ENCODE data around the gene EHHADH.

The EHHADH gene

DNA sequence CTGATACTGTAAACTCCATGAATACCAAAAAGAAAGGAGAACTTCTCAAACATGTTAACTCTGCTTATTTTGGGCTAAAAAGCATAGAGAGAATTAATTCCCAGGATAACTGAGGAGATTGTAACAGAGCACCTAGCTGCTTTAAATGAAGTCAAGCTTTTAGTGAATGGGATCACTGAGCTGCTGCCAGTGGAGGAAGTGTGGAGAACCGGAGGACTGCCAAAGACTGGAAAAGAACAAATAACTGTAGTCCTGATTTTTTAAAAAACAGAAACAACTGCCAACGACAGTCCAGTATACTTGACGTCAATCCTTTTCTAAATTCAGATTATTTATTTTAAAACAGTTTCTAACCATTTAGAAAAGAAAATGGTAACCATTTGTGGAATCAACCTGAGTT, 104.3 kb downstream of the EHHADH start:
- DNase-seq (ENCODE audit: low read depth in 1 of 2, low spot score in 1 of 2), result no peak
- no peak for TF ChIP-seq JUND (IDR thresholded peaks at IDR 0.05; ENCODE audit: low read depth)
- in situ Hi-C loops (cut with HindIII; ENCODE audit: low pct_unique_long_range_greater_than_20kb, low sequenced_read_pairs), result no loop called here

DNA sequence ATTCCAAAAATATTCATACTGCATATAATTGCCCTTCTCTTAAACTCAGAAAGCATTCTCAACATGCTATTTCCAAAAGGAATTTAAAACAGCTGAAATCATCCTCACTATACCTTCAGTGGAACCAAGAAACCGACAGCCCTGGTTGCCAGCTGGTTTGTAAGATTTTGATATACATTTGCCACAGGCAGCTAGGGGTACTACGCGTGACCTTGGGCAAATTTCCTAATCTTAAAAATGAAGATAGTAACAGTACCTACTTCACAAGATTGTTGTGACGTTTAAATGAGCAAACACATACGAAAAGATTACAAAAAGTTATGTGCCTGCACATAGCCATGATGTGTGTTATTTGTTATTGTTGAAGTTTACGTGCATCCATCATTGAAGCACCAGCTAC, 108.3 kb downstream of the EHHADH start:
- no peak for TF ChIP-seq JUND (IDR thresholded peaks at IDR 0.05; ENCODE audit: low read depth)
- in situ Hi-C loops (cut with HindIII; ENCODE audit: low pct_unique_long_range_greater_than_20kb, low sequenced_read_pairs), result no loop called here
- no peak for DNase-seq (ENCODE audit: low read depth in 1 of 2, low spot score in 1 of 2)

DNA sequence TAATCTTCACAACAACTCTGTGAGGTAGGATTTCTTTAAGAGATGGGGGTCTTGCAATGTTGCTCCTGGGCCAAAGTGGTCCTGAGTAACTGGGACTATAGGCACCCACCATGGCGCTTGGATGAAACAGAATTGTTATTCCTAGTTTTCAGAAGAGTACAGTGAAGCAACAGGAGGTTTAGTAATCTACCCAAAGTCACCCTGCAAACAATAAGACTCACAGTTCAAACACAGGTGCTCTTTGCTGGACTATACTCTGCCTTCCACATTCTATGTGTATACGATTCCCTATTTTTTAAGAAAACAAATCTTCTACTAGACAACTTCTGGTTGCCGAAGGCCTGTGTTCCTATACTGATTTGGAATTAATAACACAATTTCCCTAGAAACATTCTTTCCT, 109.1 kb downstream of the EHHADH start:
- DNase-seq (ENCODE audit: low read depth in 1 of 2, low spot score in 1 of 2), result no peak
- in situ Hi-C loops (cut with HindIII; ENCODE audit: low pct_unique_long_range_greater_than_20kb, low sequenced_read_pairs), result no loop called here
- TF ChIP-seq JUND (IDR thresholded peaks at IDR 0.05; ENCODE audit: low read depth), result no peak
